Middle frontal gyrus (tissue), 1 donor: ENCODE data around the gene FN3K.

Experiments
- DNase-seq: peaks from one replicate; pipeline ENCODE4 v3.0.0-alpha.2; 2015; ENCODE audit warnings: low spot score; ENCODE audit errors: extremely low spot score

Gene FN3K

GRCh38 chr17:82793974-82794630 lies 58.7 kb downstream of the FN3K start:
- no peak for DNase-seq

DNA sequence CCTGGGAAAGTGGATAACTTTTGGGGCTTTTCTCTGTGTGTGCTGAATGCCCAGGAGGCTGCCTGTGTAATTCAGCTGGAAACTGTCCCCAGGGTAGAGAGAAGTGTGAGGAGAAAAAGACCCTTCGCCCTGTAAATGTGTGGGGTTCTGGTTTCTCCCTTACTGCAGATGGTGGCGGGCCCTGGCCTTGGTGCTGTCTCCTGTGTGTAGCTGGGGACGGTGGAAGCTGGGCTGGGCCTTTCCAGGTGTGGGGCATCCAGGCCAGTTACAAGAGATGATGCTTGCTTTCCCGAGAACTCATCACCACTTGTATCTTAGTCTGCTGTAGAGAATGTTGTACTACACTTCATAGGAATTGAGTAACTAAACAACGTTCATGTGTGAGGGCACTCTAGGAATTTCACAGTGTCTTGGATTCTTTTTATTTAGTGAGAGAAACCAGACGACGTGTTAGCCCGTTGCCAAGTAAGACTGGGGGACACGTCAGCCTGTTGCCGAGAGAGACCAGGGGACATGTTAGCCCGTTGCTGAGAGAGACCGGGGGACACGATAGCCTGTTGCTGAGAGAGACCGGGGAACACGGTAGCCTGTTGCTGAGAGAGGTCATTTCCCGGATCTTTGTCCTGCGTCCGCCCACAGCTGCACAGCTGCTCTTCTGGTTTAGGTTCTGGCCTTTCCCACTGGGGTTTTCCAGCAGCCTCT lies 59.5 kb downstream of the FN3K start:
- no peak for DNase-seq

DNA sequence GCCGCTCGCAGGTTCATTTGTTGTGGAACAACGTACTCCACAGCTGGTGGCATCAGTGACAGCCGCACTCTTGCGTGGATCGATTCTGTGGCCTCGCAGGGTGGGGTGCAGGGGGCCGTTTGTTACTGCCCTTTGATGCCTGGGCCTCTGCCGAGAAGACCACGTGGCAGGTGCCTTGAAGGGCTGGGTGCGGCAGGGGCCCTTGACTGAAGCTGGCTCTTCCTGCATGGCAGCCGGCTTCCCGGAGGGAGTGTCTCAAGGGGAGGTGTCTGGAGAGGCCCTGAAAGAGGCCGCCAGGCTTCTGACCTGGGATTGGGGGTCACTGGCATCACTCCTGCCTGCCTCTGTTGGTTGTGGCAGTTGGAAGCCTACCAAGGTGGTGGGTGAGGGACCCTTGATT lies 60.2 kb downstream of the FN3K start:
- DNase-seq, result no peak

DNA sequence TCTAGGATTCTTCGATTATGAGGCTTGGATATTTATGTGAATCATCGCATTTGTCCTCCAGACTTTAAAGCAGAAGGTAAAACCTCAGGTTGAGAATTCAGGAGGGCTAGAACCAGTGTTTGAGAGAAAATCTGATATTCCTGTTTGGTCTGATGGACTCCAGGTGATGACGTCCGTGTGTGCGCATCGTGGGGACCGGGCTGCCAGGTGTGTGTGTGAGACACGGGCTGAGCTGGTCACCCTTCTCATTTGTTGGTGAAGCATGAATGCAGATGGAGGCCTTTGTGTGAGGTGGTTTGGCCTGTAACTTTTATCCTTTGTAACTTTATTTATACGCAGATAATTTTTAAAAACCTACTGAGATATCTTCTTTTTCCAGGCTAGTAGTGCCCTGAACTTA lies 61.6 kb downstream of the FN3K start:
- no peak for DNase-seq

DNA sequence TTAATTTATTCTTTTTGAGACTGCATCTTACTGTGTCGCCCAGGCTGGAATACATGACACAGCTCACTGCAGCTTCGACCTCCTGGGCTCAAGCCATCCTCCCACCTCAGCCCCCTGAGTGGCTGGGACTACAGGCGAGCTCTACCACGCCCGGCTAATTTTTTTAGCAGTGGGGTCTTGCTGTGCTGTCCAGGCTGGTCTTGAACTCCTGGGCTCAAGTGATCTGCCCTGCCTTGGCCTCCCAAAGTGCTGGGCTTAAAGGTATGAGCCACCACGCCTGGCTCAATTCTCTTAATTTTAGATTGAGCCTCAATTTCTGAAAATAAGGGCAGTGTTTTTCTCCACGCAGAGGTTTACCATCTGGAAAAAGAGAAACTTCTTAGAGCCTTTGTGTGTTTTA lies 63.3 kb downstream of the FN3K start:
- no peak for DNase-seq

- DNase-seq, result no peak
Observed at GRCh38 chr17:82799591-82799990, 64.2 kb downstream of the FN3K start.
